MM.1S (cell line): Measurements from ENCODE around the gene ADAM8.

ENCODE experiments used
- EZH2 ChIP-seq: fragments of 300-600 bp; sonication (generic); optimal IDR thresholded peaks from 2 replicates; pipeline ENCODE3; 2017; ENCODE audit warnings: low read depth, mild to moderate bottlenecking, antibody characterized with exemption, low read length, mixed read lengths
- TF ChIP-seq, protein P1 (sequence below): fragments of 300-600 bp; sonication (generic); IDR thresholded peaks from 2 replicates; pipeline ENCODE4 v1.5.1; 2016; ENCODE audit warnings: antibody characterized with exemption, low read length, mixed read lengths

DNA sequence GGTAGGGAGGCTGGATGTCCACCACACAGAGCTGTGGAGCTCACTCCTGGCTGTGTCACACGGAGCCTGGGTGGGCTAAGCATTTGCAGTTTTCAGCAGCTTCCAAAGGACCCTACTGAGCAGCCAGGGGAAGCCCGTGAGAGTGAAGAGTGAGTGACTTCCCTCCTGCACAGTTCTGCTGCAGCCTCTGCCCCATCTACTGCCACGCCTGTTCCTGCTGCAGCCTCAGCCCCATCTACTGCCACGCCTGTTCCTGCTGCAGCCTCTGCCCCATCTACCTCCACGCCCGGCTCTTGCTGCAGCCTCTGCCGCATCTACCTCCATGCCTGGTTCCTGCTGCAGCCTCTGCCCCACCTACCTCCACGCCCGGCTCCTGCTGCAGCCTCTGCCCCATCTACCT, 12.2 kb downstream of the ADAM8 start:
- TF ChIP-seq, protein P1, sequence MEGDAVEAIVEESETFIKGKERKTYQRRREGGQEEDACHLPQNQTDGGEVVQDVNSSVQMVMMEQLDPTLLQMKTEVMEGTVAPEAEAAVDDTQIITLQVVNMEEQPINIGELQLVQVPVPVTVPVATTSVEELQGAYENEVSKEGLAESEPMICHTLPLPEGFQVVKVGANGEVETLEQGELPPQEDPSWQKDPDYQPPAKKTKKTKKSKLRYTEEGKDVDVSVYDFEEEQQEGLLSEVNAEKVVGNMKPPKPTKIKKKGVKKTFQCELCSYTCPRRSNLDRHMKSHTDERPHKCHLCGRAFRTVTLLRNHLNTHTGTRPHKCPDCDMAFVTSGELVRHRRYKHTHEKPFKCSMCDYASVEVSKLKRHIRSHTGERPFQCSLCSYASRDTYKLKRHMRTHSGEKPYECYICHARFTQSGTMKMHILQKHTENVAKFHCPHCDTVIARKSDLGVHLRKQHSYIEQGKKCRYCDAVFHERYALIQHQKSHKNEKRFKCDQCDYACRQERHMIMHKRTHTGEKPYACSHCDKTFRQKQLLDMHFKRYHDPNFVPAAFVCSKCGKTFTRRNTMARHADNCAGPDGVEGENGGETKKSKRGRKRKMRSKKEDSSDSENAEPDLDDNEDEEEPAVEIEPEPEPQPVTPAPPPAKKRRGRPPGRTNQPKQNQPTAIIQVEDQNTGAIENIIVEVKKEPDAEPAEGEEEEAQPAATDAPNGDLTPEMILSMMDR, result no peak
- TF ChIP-seq EZH2, result no peak
